Ishikawa (cell line): ENCODE data around the gene SOX30.

Source experiments
- CEBPB ChIP-seq: IDR thresholded peaks from 2 replicates; pipeline ENCODE4 v1.6.1; 2012
- EGR1 ChIP-seq: IDR thresholded peaks from 2 replicates; pipeline ENCODE4 v1.6.1; 2012
- EP300 ChIP-seq: IDR thresholded peaks from 2 replicates; pipeline ENCODE4 v1.6.1; 2012; ENCODE audit warnings: borderline replicate concordance
- FOXM1 ChIP-seq: IDR thresholded peaks from 2 replicates; pipeline ENCODE4 v1.6.1; 2012; ENCODE audit warnings: low read depth, borderline replicate concordance
- NFIC ChIP-seq: IDR thresholded peaks from 2 replicates; pipeline ENCODE4 v1.6.1; 2012
- RAD21 ChIP-seq: IDR thresholded peaks from 2 replicates; pipeline ENCODE4 v1.6.1; 2012; ENCODE audit warnings: low read depth
- TAF1 ChIP-seq: IDR thresholded peaks from 2 replicates; pipeline ENCODE4 v1.6.1; 2012; ENCODE audit warnings: low read depth, mild to moderate bottlenecking
- TCF12 ChIP-seq: IDR thresholded peaks from 2 replicates; pipeline ENCODE4 v1.6.1; 2012; ENCODE audit warnings: low read depth
- TEAD4 ChIP-seq: IDR thresholded peaks from 2 replicates; pipeline ENCODE4 v1.6.1; 2012
- YY1 ChIP-seq: IDR thresholded peaks from 2 replicates; pipeline ENCODE4 v1.6.1; 2012; ENCODE audit warnings: low read depth
- ZBTB7A ChIP-seq: IDR thresholded peaks from 2 replicates; pipeline ENCODE4 v1.6.1; 2012; ENCODE audit warnings: low read depth
- TF ChIP-seq, protein P1 (sequence below): IDR thresholded peaks from 2 replicates; pipeline ENCODE4 v1.6.1; 2012
- TF ChIP-seq, protein P2 (sequence below): IDR thresholded peaks from 2 replicates; pipeline ENCODE4 v1.6.1; 2012; ENCODE audit warnings: low read depth, mild to moderate bottlenecking

DNA sequence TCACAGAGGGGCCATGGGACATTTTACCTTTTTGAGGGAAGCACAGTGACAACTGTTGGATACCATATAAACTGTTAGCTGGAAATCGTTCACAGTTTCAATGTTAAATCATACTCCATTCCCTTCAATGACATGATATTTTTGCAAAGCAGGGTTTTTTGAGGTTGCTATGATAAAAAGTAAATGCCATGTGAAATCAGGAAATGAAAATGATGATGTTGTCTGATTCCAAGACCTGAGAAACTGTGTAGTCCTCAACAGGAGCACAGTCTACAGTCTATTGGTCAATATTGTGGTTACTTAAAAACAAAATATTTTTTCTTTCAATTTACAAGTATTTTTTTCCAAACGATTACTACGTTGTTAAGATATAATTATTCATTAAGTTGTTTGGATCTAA, 52.7 kb downstream of the SOX30 start:
- TF ChIP-seq CEBPB (no peak), FOXM1 (no peak), EP300 (no peak), TEAD4 (no peak), YY1 (no peak), TCF12 (no peak), RAD21 (no peak), ZBTB7A (no peak), TAF1 (no peak), NFIC (no peak), EGR1 (no peak)
- TF ChIP-seq, protein P1, sequence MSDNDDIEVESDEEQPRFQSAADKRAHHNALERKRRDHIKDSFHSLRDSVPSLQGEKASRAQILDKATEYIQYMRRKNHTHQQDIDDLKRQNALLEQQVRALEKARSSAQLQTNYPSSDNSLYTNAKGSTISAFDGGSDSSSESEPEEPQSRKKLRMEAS, result no peak
- TF ChIP-seq, protein P2, sequence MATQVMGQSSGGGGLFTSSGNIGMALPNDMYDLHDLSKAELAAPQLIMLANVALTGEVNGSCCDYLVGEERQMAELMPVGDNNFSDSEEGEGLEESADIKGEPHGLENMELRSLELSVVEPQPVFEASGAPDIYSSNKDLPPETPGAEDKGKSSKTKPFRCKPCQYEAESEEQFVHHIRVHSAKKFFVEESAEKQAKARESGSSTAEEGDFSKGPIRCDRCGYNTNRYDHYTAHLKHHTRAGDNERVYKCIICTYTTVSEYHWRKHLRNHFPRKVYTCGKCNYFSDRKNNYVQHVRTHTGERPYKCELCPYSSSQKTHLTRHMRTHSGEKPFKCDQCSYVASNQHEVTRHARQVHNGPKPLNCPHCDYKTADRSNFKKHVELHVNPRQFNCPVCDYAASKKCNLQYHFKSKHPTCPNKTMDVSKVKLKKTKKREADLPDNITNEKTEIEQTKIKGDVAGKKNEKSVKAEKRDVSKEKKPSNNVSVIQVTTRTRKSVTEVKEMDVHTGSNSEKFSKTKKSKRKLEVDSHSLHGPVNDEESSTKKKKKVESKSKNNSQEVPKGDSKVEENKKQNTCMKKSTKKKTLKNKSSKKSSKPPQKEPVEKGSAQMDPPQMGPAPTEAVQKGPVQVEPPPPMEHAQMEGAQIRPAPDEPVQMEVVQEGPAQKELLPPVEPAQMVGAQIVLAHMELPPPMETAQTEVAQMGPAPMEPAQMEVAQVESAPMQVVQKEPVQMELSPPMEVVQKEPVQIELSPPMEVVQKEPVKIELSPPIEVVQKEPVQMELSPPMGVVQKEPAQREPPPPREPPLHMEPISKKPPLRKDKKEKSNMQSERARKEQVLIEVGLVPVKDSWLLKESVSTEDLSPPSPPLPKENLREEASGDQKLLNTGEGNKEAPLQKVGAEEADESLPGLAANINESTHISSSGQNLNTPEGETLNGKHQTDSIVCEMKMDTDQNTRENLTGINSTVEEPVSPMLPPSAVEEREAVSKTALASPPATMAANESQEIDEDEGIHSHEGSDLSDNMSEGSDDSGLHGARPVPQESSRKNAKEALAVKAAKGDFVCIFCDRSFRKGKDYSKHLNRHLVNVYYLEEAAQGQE, result no peak
